ENCODE results near the gene PPM1B. TPM values are rescaled to one million over a fixed set of nuclear protein-coding genes. Genes with fewer than 3 reads are reported as not detected.

The PPM1B gene
- total and polyA plus RNA-seq, 10 of the 15 experiments (the other 5 are each of a cell fraction or from before 2014, with no cell fraction given), result 12.5 to 53.4 (median 33.7) TPM

DNA sequence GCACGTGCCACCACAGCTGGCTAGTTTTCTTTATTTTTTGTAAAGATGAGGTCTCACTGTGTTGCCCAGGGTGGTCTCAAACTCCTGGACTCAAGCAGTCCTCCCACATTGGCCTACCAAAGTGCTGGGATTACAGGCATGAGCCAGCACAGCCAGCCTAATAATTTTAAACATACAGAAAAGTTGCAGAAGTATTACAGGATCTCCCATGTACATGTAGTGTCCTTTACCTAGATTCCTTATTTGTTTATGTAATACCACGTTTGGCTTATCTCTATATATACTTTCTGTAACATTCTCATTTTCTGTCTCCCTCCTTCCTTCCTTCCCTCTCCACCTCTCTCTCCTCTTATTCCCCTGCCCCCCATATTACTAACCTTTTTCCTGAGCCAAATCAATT lies 41.7 kb downstream of the PPM1B start:
- Histone ChIP-seq H3K36me3 (ENCODE audit: control insufficient read depth in 2 of 2, insufficient read depth in 2 of 2, low read length in 1 of 2) (peaks cover 0 to 16% of the 10 kb centered on the region in 2 experiments; a peak in 2 of 4 replicates), H3K27me3 (replicated peaks in 1 of 2; ENCODE audit: control insufficient read depth in 2 of 2, insufficient read depth in 2 of 2, low read length in 1 of 2) (no peaks in the 10 kb centered on the region), H3K79me2 (ENCODE audit: control insufficient read depth, insufficient read depth, low read length) (peaks cover 22% of the 10 kb centered on the region), H3K4me3 (no peak overlapping the region), H3K4me1 (ENCODE audit: control insufficient read depth, insufficient read depth, low read length) (no peaks in the 10 kb centered on the region), H3K4me2 (ENCODE audit: control insufficient read depth, insufficient read depth) (no peak overlapping the region), H3K9ac (ENCODE audit: control insufficient read depth, insufficient read depth, low read length) (no peak overlapping the region), H3K27ac (ENCODE audit: control insufficient read depth, insufficient read depth) (no peak overlapping the region), H3K9me3 (replicated peaks; ENCODE audit: control insufficient read depth, insufficient read depth, low read length) (peaks cover 7% of the 10 kb centered on the region), H4K20me1 (ENCODE audit: control insufficient read depth, insufficient read depth) (no peaks in the 10 kb centered on the region), H2AFZ (ENCODE audit: control insufficient read depth, low read depth, low read length) (no peak overlapping the region)
- ChIA-PET SMC1A (ENCODE audit: uncharacterized antibody, unreplicated experiment) (no interaction called here), POLR2A (no interaction called here), RAD21 (ENCODE audit: unreplicated experiment) (no interaction called here), CTCF (interaction anchor here (0.6 kb wide), 1 partner anchor 36 kb away, joined by 3 read pairs; no protein-coding TSS in a partner anchor)
- TF ChIP-seq CBX5 (IDR thresholded peaks at IDR 0.05; ENCODE audit: low read depth) (0 out of 2 replicates have a peak, but pooled peaks have one; percentile 57), MXI1 (IDR thresholded peaks at IDR 0.05; ENCODE audit: low read depth, low read length) (no peak), MYC (IDR thresholded peaks at IDR 0.05; ENCODE audit: insufficient read depth, insufficient read length, insufficient replicate concordance, low read length, severe bottlenecking) (no peak)
- intact Hi-C loops (cut with micrococcal nuclease; ENCODE audit: unreplicated experiment), result no loop called here
- in situ Hi-C loops (cut with MboI), result no loop called here
- DNase-seq (ENCODE audit: low read depth, low spot score) (no peak), FAIRE-seq (no peak), ATAC-seq (no peak)
- 100% methylated on average over 2 of the region's 2 CpGs for WGBS (ENCODE audit: insufficient coverage, insufficient replicate concordance, low lambda C conversion rate, missing lambda C conversion rate)
- no TSS peak for BruUV-seq (replicated peaks)

DNA sequence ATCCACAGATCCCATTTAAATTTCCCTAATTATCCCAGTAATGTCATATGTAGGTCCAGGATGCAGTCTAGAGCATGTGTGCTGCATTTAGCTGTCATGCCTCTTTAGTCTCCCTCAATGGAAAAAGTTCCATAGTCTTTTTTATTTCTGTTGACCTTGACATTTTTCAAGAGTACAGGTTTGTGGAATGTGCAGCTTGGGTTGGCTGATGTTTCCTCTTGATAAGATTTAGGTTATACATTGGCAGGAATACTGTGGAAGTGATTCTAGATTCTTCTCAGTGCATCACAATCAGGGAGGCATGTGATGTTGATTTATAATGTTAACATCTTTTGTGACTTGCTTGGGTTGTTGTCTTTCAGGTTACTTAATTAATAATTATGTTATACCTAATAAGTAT lies 42.5 kb downstream of the PPM1B start:
- in situ Hi-C loops (cut with MboI) (no loop called here), intact Hi-C loops (cut with micrococcal nuclease; ENCODE audit: unreplicated experiment) (no loop called here)
- Histone ChIP-seq H3K4me1 (ENCODE audit: control insufficient read depth, insufficient read depth, low read length) (no peaks in the 10 kb centered on the region), H3K9me3 (replicated peaks; ENCODE audit: control insufficient read depth, insufficient read depth, low read length) (peaks cover 7% of the 10 kb centered on the region), H2AFZ (ENCODE audit: control insufficient read depth, low read depth, low read length) (no peak overlapping the region), H3K27ac (ENCODE audit: control insufficient read depth, insufficient read depth) (no peak overlapping the region), H3K36me3 (ENCODE audit: control insufficient read depth in 2 of 2, insufficient read depth in 2 of 2, low read length in 1 of 2) (peaks cover 0 to 19% of the 10 kb centered on the region in 2 experiments; a peak in 2 of 4 replicates), H3K4me2 (ENCODE audit: control insufficient read depth, insufficient read depth) (no peak overlapping the region), H4K20me1 (ENCODE audit: control insufficient read depth, insufficient read depth) (no peaks in the 10 kb centered on the region), H3K9ac (ENCODE audit: control insufficient read depth, insufficient read depth, low read length) (no peak overlapping the region), H3K27me3 (replicated peaks in 1 of 2; ENCODE audit: control insufficient read depth in 2 of 2, insufficient read depth in 2 of 2, low read length in 1 of 2) (no peaks in the 10 kb centered on the region), H3K4me3 (no peak overlapping the region), H3K79me2 (ENCODE audit: control insufficient read depth, insufficient read depth, low read length) (peaks cover 16% of the 10 kb centered on the region)
- POLR2A ChIA-PET, result interaction anchor here (0.6 kb wide), 1 partner anchor 12 kb away, joined by 3 read pairs; no protein-coding TSS in a partner anchor
- RAD21 ChIA-PET (ENCODE audit: unreplicated experiment), result no interaction called here
- SMC1A ChIA-PET (ENCODE audit: uncharacterized antibody, unreplicated experiment), result no interaction called here
- CTCF ChIA-PET, result no interaction called here
- ATAC-seq, result no peak
- no TSS peak for BruUV-seq (replicated peaks)
- FAIRE-seq, result no peak
- no peak for DNase-seq (ENCODE audit: low read depth, low spot score)
- TF ChIP-seq FOXM1 (IDR thresholded peaks at IDR 0.05; ENCODE audit: low read depth, low read length) (no peak), NFYB (IDR thresholded peaks at IDR 0.05; ENCODE audit: insufficient read depth, low read depth, low read length) (no peak), GATAD2B (conservative IDR thresholded peaks at IDR 0.05; ENCODE audit: low read depth) (no peak), LARP7 (IDR thresholded peaks at IDR 0.05) (no peak), ZBTB40 (IDR thresholded peaks at IDR 0.05; ENCODE audit: borderline replicate concordance) (no peak), SUPT20H (IDR thresholded peaks at IDR 0.05; ENCODE audit: borderline replicate concordance, control insufficient read depth, low read depth, low read length) (no peak)
- TF ChIP-seq, protein P1, sequence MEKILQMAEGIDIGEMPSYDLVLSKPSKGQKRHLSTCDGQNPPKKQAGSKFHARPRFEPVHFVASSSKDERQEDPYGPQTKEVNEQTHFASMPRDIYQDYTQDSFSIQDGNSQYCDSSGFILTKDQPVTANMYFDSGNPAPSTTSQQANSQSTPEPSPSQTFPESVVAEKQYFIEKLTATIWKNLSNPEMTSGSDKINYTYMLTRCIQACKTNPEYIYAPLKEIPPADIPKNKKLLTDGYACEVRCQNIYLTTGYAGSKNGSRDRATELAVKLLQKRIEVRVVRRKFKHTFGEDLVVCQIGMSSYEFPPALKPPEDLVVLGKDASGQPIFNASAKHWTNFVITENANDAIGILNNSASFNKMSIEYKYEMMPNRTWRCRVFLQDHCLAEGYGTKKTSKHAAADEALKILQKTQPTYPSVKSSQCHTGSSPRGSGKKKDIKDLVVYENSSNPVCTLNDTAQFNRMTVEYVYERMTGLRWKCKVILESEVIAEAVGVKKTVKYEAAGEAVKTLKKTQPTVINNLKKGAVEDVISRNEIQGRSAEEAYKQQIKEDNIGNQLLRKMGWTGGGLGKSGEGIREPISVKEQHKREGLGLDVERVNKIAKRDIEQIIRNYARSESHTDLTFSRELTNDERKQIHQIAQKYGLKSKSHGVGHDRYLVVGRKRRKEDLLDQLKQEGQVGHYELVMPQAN (conservative IDR thresholded peaks at IDR 0.05), result no peak

All from GM12878 (cell line).